Ammon's horn (tissue), 1 donor: ENCODE results near the gene SMAD7.

ENCODE experiments used
- DNase-seq: peaks from one replicate; pipeline ENCODE4 v3.0.0-alpha.2; 2016; ENCODE audit warnings: low spot score

The SMAD7 gene

GRCh38 chr18:48944634-48945033 lies 6.1 kb downstream of the SMAD7 start:
- DNase-seq = no peak

- no peak for DNase-seq
These were observed 6.8 kb downstream of the SMAD7 start for GRCh38 chr18:48943736-48944527.

GRCh38 chr18:48943333-48943732 lies 7.4 kb downstream of the SMAD7 start:
- no peak for DNase-seq

GRCh38 chr18:48942554-48943261 lies 8.1 kb downstream of the SMAD7 start:
- DNase-seq = no peak

- DNase-seq = no peak
These were observed 8.7 kb downstream of the SMAD7 start for GRCh38 chr18:48942086-48942485.

- DNase-seq = no peak
These were observed 9.1 kb downstream of the SMAD7 start for GRCh38 chr18:48941672-48942071.

- DNase-seq = no peak
These were observed 9.7 kb downstream of the SMAD7 start for GRCh38 chr18:48940854-48941611.

- peak; percentile 61 for DNase-seq
These were observed 11.3 kb downstream of the SMAD7 start for GRCh38 chr18:48939205-48940097.

GRCh38 chr18:48938827-48939204 lies 11.9 kb downstream of the SMAD7 start:
- no peak for DNase-seq

- no peak for DNase-seq
These were observed 12.7 kb downstream of the SMAD7 start for GRCh38 chr18:48937869-48938750.

- DNase-seq = no peak
These were observed 15.4 kb downstream of the SMAD7 start for GRCh38 chr18:48935433-48935774.

- peak; percentile 61 for DNase-seq
These were observed 15.9 kb downstream of the SMAD7 start for GRCh38 chr18:48934723-48935432.

- no peak for DNase-seq
These were observed 16.4 kb downstream of the SMAD7 start for GRCh38 chr18:48934415-48934722.

GRCh38 chr18:48933578-48934414 lies 17.0 kb downstream of the SMAD7 start:
- DNase-seq = peak; percentile 82

- no peak for DNase-seq
These were observed 17.8 kb downstream of the SMAD7 start for GRCh38 chr18:48932822-48933510.

- DNase-seq = no peak
These were observed 18.3 kb downstream of the SMAD7 start for GRCh38 chr18:48932462-48932818.

GRCh38 chr18:48931680-48932461 lies 18.9 kb downstream of the SMAD7 start:
- DNase-seq = no peak

GRCh38 chr18:48930926-48931325 lies 19.8 kb downstream of the SMAD7 start:
- DNase-seq = no peak
